Lower lobe of right lung (tissue), 2 donors: ENCODE measurements around the gene CTNND1. TPM values are rescaled to one million over a fixed set of nuclear protein-coding genes. Genes with fewer than 3 reads are reported as not detected.

Experiments used
- ATAC-seq, 2 donors: fragments of 200-7000 bp; cut with Tn5 transposase; one replicate each; pipeline ENCODE4 v1.9.1; 2020 to 2022; ENCODE audit warnings: mild to moderate bottlenecking in 2 of 2, moderate library complexity in 2 of 2
- DNase-seq: peaks from one replicate; pipeline ENCODE4 v3.0.0-alpha.2; 2020
- H3K27ac ChIP-seq: fragments of 200-600 bp; one replicate; pipeline ENCODE4 v1.8.0; 2022
- H3K27me3 ChIP-seq: fragments of 200-600 bp; one replicate; pipeline ENCODE4 v1.8.0; 2022; ENCODE audit warnings: low read depth
- H3K36me3 ChIP-seq: fragments of 200-600 bp; one replicate; pipeline ENCODE4 v1.8.0; 2022; ENCODE audit warnings: mild to moderate bottlenecking
- H3K4me1 ChIP-seq: fragments of 200-600 bp; one replicate; pipeline ENCODE4 v1.8.0; 2022
- H3K4me3 ChIP-seq: fragments of 200-600 bp; one replicate; pipeline ENCODE4 v1.8.0; 2022; ENCODE audit warnings: mild to moderate bottlenecking
- H3K9me3 ChIP-seq: fragments of 200-600 bp; one replicate; pipeline ENCODE4 v1.8.0; 2022
- intact Hi-C: fragments of 100-400 bp; cut with DNase I; formaldehyde crosslinking; loops from one replicate; pipeline ENCODE4 v1.11.0; 2022
- total RNA-seq: library from RNA; stranded (reverse); fragmentation: NEBNext Ultra II Directional; extraction: Animal tissue kit (Norgen Biotek cat#: 25700); gene quantifications from one replicate; pipeline ENCODE4 v1.2.1, GENCODE V29; 2021
- TF ChIP-seq, protein P1 (sequence below): fragments of 200-600 bp; IDR thresholded peaks from one replicate; pipeline ENCODE4 v1.8.0; 2022; ENCODE audit warnings: antibody characterized with exemption, mild to moderate bottlenecking
- donor health status: DM: no; HTN: yes; CAD: no; lungs with severe emphysema.

Gene CTNND1
- total RNA-seq, 1 donor from 2014 or later, result 226 TPM

DNA sequence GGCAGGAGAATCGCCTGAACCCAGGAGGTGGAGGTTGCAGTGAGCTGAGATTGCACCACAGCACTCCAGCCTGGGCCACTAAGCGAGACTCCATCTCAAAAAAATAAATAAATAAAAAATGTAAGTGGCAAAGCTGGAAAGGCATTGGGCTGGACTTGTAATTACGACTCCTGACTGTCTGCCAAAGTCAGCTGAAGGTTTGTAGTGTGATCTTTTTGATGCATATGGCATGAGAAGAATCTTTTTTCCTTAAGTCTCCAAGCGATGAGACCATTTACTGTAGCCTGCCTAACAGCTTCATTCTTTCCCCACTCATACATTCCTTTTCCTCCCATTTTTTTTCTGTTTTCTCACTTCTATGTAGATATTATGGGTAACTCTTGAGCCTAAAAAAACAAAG lies 24.8 kb downstream of the CTNND1 start:
- TF ChIP-seq, protein P1, sequence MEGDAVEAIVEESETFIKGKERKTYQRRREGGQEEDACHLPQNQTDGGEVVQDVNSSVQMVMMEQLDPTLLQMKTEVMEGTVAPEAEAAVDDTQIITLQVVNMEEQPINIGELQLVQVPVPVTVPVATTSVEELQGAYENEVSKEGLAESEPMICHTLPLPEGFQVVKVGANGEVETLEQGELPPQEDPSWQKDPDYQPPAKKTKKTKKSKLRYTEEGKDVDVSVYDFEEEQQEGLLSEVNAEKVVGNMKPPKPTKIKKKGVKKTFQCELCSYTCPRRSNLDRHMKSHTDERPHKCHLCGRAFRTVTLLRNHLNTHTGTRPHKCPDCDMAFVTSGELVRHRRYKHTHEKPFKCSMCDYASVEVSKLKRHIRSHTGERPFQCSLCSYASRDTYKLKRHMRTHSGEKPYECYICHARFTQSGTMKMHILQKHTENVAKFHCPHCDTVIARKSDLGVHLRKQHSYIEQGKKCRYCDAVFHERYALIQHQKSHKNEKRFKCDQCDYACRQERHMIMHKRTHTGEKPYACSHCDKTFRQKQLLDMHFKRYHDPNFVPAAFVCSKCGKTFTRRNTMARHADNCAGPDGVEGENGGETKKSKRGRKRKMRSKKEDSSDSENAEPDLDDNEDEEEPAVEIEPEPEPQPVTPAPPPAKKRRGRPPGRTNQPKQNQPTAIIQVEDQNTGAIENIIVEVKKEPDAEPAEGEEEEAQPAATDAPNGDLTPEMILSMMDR, result no peak
- no peak for ATAC-seq
- Histone ChIP-seq H3K4me1 (peaks cover 99% of the 10 kb centered on the region), H3K27ac (peak overlapping the region; percentile 13), H3K36me3 (peaks cover 5% of the 10 kb centered on the region), H3K27me3 (no peaks in the 10 kb centered on the region), H3K4me3 (no peak overlapping the region), H3K9me3 (no peaks in the 10 kb centered on the region)
- intact Hi-C loops, result no loop called here
- no peak for DNase-seq

GRCh38 chr11:57787006-57787604 lies 25.5 kb downstream of the CTNND1 start:
- intact Hi-C loops, result no loop called here
- peaks cover 99% of the 10 kb centered on the region for H3K4me1 ChIP-seq
- H3K36me3 ChIP-seq, result peaks cover 10% of the 10 kb centered on the region
- no peaks in the 10 kb centered on the region for H3K9me3 ChIP-seq
- ATAC-seq (no peak), DNase-seq (no peak)
- TF ChIP-seq, protein P1, result no peak
- no peak overlapping the region for H3K4me3 ChIP-seq
- peak overlapping the region; percentile 13 for H3K27ac ChIP-seq
- no peaks in the 10 kb centered on the region for H3K27me3 ChIP-seq

DNA sequence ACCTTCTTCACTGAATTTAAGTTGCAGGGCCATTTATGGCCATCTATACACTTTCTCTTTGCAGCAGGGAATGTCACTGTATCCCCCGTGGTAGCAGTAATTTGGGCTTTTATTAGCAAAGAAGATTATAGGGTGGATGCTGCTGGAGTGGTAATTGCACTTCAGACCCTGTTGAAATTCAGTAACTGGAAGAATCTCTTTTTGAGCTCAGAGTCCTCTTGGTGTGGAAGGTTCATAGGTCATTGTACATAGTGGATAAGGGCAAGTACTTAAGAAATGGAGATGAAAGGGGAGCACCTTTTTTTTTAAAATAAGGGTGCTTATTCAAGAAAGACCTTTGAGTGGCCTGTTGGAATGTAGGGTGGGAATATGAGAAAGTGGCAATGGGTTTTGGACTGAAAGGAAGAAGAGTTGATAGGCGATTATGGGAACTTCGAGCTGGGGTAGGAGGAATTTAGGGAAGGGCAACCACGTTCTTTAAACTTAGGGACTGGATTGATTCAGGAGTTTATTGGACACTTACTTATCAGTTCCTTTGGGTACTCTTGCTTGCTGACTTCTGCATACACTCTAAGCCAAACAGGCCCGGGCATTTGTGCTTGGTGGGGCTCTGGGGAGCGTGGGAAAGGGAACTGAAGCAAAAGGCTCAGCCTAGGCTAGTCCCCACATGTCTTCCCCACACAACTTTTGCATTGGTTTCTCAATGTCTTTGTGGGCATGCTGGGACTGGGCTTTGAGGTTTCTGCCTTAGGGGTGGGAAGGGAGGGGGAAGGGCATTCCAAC lies 26.5 kb downstream of the CTNND1 start:
- peaks cover 99% of the 10 kb centered on the region for H3K4me1 ChIP-seq
- no peaks in the 10 kb centered on the region for H3K9me3 ChIP-seq
- H3K4me3 ChIP-seq, result no peak overlapping the region
- intact Hi-C loops, result no loop called here
- TF ChIP-seq, protein P1, result no peak
- H3K36me3 ChIP-seq, result peaks cover 10% of the 10 kb centered on the region
- DNase-seq, result peak; percentile 66
- no peaks in the 10 kb centered on the region for H3K27me3 ChIP-seq
- H3K27ac ChIP-seq, result peak overlapping the region; percentile 25
- peak; percentile 45 to 54 for ATAC-seq

DNA sequence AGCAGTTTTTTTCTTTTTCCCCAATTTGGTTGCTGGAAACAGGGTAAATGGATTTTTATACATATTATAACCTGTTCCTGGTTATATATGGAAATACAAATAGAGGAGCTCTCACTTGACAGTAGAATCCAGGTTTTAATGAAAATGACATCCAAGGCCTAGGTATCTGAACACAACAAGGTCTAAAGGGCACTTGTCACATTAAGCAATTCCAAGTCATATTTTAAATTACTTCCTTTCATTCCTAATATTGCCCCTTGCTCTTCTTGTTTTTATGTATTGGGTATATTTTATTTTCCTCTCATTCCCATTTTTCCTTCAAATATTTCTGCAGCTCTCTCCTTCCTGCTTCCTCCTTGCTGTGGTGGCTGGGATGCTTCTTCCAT lies 27.1 kb downstream of the CTNND1 start:
- H3K4me1 ChIP-seq, result peaks cover 99% of the 10 kb centered on the region
- DNase-seq (no peak), ATAC-seq (no peak)
- intact Hi-C loops, result no loop called here
- no peak overlapping the region for H3K4me3 ChIP-seq
- TF ChIP-seq, protein P1, result no peak
- no peaks in the 10 kb centered on the region for H3K27me3 ChIP-seq
- H3K27ac ChIP-seq, result peak overlapping the region; percentile 25
- peaks cover 13% of the 10 kb centered on the region for H3K36me3 ChIP-seq
- H3K9me3 ChIP-seq, result no peaks in the 10 kb centered on the region

DNA sequence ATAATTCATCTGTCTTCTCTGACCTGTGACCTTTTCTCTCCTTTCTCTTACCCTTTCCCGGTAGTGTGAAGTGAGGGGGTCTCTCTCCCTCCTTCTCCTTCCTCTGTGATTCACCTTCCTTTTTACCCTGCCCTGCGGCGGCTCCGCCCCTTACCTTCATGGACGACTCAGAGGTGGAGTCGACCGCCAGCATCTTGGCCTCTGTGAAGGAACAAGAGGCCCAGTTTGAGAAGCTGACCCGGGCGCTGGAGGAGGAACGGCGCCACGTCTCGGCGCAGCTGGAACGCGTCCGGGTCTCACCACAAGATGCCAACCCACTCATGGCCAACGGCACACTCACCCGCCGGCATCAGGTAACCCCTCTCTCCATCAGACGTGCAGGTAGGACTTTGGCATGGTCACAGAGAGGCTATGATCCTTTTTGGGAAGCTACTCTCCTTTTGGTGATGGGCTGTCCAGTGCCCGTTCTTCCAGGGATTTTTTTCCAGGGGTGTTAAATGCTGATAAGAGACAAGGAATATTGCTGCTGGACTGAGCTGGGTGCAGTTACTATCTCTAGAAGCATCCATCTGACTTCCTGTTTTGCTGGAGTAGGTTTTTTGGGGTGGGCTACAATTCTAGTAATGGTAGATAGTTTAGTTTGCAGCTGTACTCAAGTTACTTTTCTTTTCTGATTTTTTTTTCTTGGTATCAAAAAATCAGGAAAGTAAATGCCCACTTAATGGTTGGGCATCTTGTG lies 29.9 kb downstream of the CTNND1 start:
- Histone ChIP-seq H3K27ac (peak overlapping the region; percentile 72), H3K27me3 (no peaks in the 10 kb centered on the region), H3K36me3 (peaks cover 37% of the 10 kb centered on the region), H3K4me3 (no peak overlapping the region), H3K4me1 (peaks cover 91% of the 10 kb centered on the region), H3K9me3 (no peaks in the 10 kb centered on the region)
- DNase-seq (no peak), ATAC-seq (no peak)
- TF ChIP-seq, protein P1, result no peak
- intact Hi-C loops, result no loop called here
